ENCODE measurements around the gene FBXL3. TPM values are rescaled to one million over a fixed set of nuclear protein-coding genes. Genes with fewer than 3 reads are reported as not detected.
"Not testable (repeated sequence)": the region's sequence is repeated elsewhere in the genome, so short reads cannot be mapped to it uniquely, and the experiment has no call there.

Gene FBXL3
- total RNA-seq, 2 donors from 2014 or later = 38.9 to 53.3 TPM

- H3K4me3 Mint-ChIP-seq = no peak overlapping the region
- no peaks in the 10 kb centered on the region for H3K9me3 Mint-ChIP-seq
- H3K27ac Mint-ChIP-seq = peak overlapping the region; percentile 63
- no peaks in the 10 kb centered on the region for H3K27me3 Mint-ChIP-seq
- H3K4me1 Mint-ChIP-seq = peaks cover 41% of the 10 kb centered on the region
- peaks cover 100% of the 10 kb centered on the region for H3K36me3 Mint-ChIP-seq (ENCODE audit: low read depth)
- ATAC-seq (replicated peaks) = no peak
Observed at GRCh38 chr13:77013853-77014542, 13.0 kb downstream of the FBXL3 start.

DNA sequence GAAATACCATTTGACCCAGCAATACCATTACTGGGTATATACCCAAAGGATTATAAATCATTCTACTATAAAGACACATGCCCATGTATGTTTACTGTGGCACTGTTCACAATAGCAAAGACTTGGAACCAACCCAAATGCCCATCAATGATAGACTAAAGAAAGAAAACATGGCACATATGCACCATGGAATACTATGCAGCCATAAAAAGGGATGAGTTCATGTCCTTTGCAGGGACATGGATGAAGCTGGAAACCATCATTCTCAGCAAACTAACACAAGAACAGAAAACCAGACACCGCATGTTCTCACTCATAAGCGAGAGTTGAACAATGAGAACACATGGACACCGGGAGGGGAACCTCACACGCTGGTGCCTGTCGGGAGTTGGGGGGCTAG, 17.2 kb downstream of the FBXL3 start:
- peak overlapping the region; percentile 69 for H3K27ac Mint-ChIP-seq
- not testable (repeated sequence) for H3K27me3 Mint-ChIP-seq; ATAC-seq (replicated peaks); H3K9me3 Mint-ChIP-seq
- peak overlapping the region; percentile 63 for H3K4me3 Mint-ChIP-seq
- H3K4me1 Mint-ChIP-seq = peaks cover 34% of the 10 kb centered on the region
- peaks cover 96% of the 10 kb centered on the region for H3K36me3 Mint-ChIP-seq (ENCODE audit: low read depth)

DNA sequence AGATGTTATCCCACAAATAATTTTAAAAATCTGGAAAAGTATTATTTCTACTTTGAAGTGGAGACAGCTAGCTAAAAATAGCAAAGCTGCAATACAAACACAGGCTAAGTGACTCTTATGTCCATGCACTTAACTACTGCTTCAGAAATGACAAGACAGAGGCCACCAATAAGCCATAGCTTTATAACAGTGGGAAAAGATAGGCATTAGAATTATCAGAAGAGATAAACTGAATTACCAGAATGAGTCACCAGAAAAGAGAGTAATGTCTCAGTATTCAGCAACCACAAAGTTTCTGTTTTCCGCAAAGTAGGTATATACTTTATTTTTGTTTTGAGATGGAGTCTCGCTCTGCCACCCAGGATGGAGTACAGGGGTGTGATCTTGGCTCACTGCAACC, 17.9 kb downstream of the FBXL3 start:
- Mint-ChIP-seq H3K4me1 (peaks cover 27% of the 10 kb centered on the region), H3K27ac (peak overlapping the region; percentile 69), H3K27me3 (no peaks in the 10 kb centered on the region), H3K36me3 (ENCODE audit: low read depth) (peaks cover 96% of the 10 kb centered on the region), H3K4me3 (peak overlapping the region; percentile 63), H3K9me3 (no peaks in the 10 kb centered on the region)
- peak; percentile 92 for ATAC-seq (replicated peaks)

DNA sequence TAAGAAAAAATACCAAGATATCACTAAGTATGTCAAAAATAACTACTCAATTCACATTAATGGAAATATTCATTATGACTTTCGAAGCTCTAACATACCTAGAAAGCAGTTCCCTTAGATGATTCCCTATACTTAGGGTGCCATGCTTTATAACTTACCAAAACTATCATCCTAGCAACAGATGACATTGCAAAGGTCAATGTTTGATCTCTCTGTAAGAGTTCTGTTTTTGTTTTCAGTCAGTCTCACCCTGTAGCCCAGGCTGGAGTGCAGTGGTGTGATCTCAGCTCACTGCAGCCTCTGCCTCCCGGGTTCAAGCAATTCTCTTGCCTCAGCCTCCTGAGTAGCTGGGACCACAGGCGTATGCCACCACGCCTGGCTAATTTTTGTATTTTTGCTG, 18.6 kb downstream of the FBXL3 start:
- Mint-ChIP-seq H3K4me3 (peak overlapping the region; percentile 63), H3K36me3 (ENCODE audit: low read depth) (peaks cover 96% of the 10 kb centered on the region), H3K27ac (peak overlapping the region; percentile 69), H3K4me1 (peaks cover 20% of the 10 kb centered on the region)
- ATAC-seq (replicated peaks) = peak; percentile 60
- H3K27me3 Mint-ChIP-seq, H3K9me3 Mint-ChIP-seq: not testable (repeated sequence)

GRCh38 chr13:77002590-77003190, 24.3 kb downstream of the FBXL3 start:
- no peaks in the 10 kb centered on the region for H3K27me3 Mint-ChIP-seq
- peak overlapping the region; percentile 86 for H3K27ac Mint-ChIP-seq
- peak overlapping the region; percentile 41 for H3K4me3 Mint-ChIP-seq
- H3K4me1 Mint-ChIP-seq = peaks cover 26% of the 10 kb centered on the region
- no peak for ATAC-seq (replicated peaks)
- peaks cover 89% of the 10 kb centered on the region for H3K36me3 Mint-ChIP-seq (ENCODE audit: low read depth)
- H3K9me3 Mint-ChIP-seq = no peaks in the 10 kb centered on the region

GRCh38 chr13:77001963-77002587, 24.9 kb downstream of the FBXL3 start:
- Mint-ChIP-seq H3K9me3 (no peaks in the 10 kb centered on the region), H3K36me3 (ENCODE audit: low read depth) (peaks cover 89% of the 10 kb centered on the region), H3K27me3 (no peaks in the 10 kb centered on the region), H3K27ac (peak overlapping the region; percentile 86), H3K4me3 (peak overlapping the region; percentile 41), H3K4me1 (peaks cover 23% of the 10 kb centered on the region)
- peak; percentile 24 for ATAC-seq (replicated peaks)

DNA sequence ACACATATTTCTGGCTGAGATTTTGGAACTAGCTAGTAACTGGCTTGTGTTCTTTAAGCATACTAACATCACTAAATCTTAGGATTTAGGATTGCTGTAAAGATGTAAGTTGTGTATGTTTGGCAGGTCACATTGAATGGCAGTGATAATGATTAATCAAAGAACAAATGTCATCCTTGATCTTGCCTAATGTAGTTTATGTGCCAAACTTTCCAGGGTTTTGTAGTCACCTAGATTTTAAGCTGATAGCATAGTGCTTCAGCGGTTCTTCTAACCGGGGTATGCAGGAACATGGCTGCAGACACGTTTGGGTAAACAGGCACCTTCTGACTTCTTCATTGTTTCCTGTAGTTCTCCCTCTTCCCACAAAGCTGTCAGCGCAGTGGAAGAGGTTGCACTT, 25.4 kb downstream of the FBXL3 start:
- Mint-ChIP-seq H3K4me1 (peaks cover 26% of the 10 kb centered on the region), H3K4me3 (peak overlapping the region; percentile 26), H3K27ac (peak overlapping the region; percentile 59), H3K9me3 (no peaks in the 10 kb centered on the region), H3K27me3 (no peaks in the 10 kb centered on the region), H3K36me3 (ENCODE audit: low read depth) (peaks cover 89% of the 10 kb centered on the region)
- peak; percentile 19 for ATAC-seq (replicated peaks)

DNA sequence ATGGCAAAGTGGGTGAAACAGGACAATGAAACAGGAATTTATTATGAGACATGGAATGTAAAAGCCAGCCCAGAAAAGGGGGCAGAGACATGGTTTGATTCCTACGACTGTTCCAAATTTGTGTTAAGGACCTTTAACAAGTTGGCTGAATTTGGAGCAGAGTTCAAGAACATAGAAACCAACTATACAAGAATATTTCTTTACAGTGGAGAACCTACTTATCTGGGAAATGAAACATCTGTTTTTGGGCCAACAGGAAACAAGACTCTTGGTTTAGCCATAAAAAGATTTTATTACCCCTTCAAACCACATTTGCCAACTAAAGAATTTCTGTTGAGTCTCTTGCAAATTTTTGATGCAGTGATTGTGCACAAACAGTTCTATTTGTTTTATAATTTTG, 26.5 kb downstream of the FBXL3 start:
- no peaks in the 10 kb centered on the region for H3K27me3 Mint-ChIP-seq
- no peak overlapping the region for H3K4me3 Mint-ChIP-seq
- peaks cover 27% of the 10 kb centered on the region for H3K4me1 Mint-ChIP-seq
- H3K9me3 Mint-ChIP-seq = no peaks in the 10 kb centered on the region
- peaks cover 92% of the 10 kb centered on the region for H3K36me3 Mint-ChIP-seq (ENCODE audit: low read depth)
- H3K27ac Mint-ChIP-seq = no peak overlapping the region
- no peak for ATAC-seq (replicated peaks)

- Mint-ChIP-seq H3K9me3 (no peaks in the 10 kb centered on the region), H3K27me3 (no peaks in the 10 kb centered on the region), H3K27ac (peak overlapping the region; percentile 48), H3K4me1 (peaks cover 22% of the 10 kb centered on the region), H3K36me3 (ENCODE audit: low read depth) (peaks cover 70% of the 10 kb centered on the region), H3K4me3 (peak overlapping the region; percentile 95)
- ATAC-seq (replicated peaks) = no peak
Observed at GRCh38 chr13:76994281-76994680, 32.7 kb downstream of the FBXL3 start.

DNA sequence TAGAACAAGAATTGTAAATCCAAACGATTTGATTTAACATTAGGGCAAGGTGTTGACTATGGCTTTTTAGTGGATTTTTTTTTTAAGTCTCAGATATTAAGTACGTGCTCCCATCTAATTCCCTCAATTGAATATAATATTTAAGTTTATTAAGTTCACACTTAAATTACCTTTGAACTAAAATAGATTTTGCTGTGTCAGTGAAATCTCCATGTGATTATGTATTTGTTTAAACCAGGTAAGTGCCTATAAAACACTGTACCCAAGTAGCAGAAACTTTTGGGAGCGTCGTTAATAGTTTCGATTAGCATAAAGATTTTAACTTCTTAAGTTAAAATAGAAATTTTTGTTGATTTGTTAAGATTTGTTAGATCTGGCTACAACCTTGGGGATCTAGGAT, 33.5 kb downstream of the FBXL3 start:
- Mint-ChIP-seq H3K4me1 (peaks cover 20% of the 10 kb centered on the region), H3K9me3 (no peaks in the 10 kb centered on the region), H3K4me3 (peak overlapping the region; percentile 95), H3K27me3 (no peaks in the 10 kb centered on the region), H3K27ac (peak overlapping the region; percentile 98), H3K36me3 (ENCODE audit: low read depth) (peaks cover 62% of the 10 kb centered on the region)
- ATAC-seq (replicated peaks) = no peak

DNA sequence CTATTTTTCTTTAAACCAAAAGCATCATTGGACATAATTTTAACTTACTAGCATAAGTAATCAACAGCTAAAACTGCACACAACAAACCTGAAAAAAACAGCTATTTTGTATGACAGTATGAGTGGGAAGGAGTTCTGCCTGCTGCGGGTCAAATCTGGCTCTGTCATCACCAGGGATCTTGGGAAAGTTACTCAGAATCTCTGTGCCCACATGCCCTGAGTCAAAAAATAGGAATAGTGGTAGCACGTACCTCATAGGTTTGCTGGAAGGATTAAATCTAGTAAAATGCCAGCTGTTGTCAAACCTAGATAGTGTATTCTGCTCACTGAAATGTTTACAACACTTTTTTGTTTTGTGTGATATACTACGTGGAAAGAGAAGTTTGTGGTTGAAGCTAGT, 33.9 kb downstream of the FBXL3 start:
- Mint-ChIP-seq H3K36me3 (ENCODE audit: low read depth) (peaks cover 58% of the 10 kb centered on the region), H3K27me3 (no peaks in the 10 kb centered on the region), H3K4me3 (peak overlapping the region; percentile 95), H3K4me1 (peaks cover 20% of the 10 kb centered on the region), H3K9me3 (no peaks in the 10 kb centered on the region), H3K27ac (peak overlapping the region; percentile 98)
- no peak for ATAC-seq (replicated peaks)

DNA sequence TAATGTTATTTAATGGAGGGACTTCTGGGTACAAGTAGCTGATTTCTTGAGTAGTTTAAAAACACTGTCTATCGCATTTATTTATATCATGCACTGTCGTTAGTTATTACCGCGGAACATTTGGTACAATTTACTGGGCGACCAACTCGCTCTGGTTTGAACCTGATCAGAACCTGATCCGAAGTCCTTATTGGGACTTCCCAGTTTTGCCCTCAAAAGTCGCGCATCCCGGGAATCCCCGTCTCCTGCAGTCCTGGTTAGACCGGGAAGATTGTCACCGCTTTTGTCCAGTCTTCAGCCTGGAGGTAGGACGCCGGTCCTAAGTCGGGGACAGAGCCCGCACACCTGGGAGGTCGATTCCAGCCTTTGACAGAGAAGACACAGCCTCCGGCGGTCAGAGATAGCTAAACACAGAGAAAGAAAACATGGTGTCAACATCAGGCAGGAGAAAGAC, 34.4 kb downstream of the FBXL3 start:
- Mint-ChIP-seq H3K9me3 (no peaks in the 10 kb centered on the region), H3K27ac (peak overlapping the region; percentile 98), H3K27me3 (no peaks in the 10 kb centered on the region), H3K4me1 (peaks cover 20% of the 10 kb centered on the region), H3K4me3 (peak overlapping the region; percentile 95), H3K36me3 (ENCODE audit: low read depth) (peaks cover 53% of the 10 kb centered on the region)
- ATAC-seq (replicated peaks) = no peak

- Mint-ChIP-seq H3K27me3 (no peaks in the 10 kb centered on the region), H3K9me3 (no peaks in the 10 kb centered on the region), H3K36me3 (ENCODE audit: low read depth) (peaks cover 47% of the 10 kb centered on the region), H3K27ac (peak within 1 kb of the TSS; percentile 98), H3K4me3 (peak within 1 kb of the TSS; percentile 95), H3K4me1 (peaks cover 20% of the 10 kb centered on the region)
- peak; percentile 89 for ATAC-seq (replicated peaks)
Observed at GRCh38 chr13:76991796-76992547, 35.0 kb downstream of the FBXL3 start, which contains the start of gene CLN5. Gene CLN5 (plus strand): TSS chr13:76992081. CDS start chr13:76992099, 18 bp downstream.

GRCh38 chr13:76991432-76991795, 35.5 kb downstream of the FBXL3 start:
- peak; percentile 86 for ATAC-seq (replicated peaks)
- peaks cover 15% of the 10 kb centered on the region for H3K4me1 Mint-ChIP-seq
- no peaks in the 10 kb centered on the region for H3K9me3 Mint-ChIP-seq
- H3K27ac Mint-ChIP-seq = peak overlapping the region; percentile 98
- no peaks in the 10 kb centered on the region for H3K27me3 Mint-ChIP-seq
- H3K36me3 Mint-ChIP-seq (ENCODE audit: low read depth) = peaks cover 42% of the 10 kb centered on the region
- peak overlapping the region; percentile 95 for H3K4me3 Mint-ChIP-seq
